WTC11 (cell line): ENCODE results near the gene CNFN. TPM values are rescaled to one million over a fixed set of nuclear protein-coding genes. Genes with fewer than 3 reads are reported as not detected.

Experiments
- ATAC-seq: fragments of 200-7000 bp; cut with Tn5 transposase; 2 replicates; pipeline ENCODE4 v1.10.0; 2021; ENCODE audit warnings: mild to moderate bottlenecking, moderate library complexity
- CTCF ChIA-PET: fragments of 300-600 bp; sonication (Branson Sonifier 250); formaldehyde crosslinking; loops from one replicate; lab custom pipeline; 2021; ENCODE audit warnings: antibody characterized with exemption; lab: Charles Lee
- POLR2A ChIA-PET: fragments of 350-600 bp; sonication (Branson Sonifier 250); formaldehyde crosslinking; loops from one replicate; lab custom pipeline; 2021; ENCODE audit warnings: antibody characterized with exemption; lab: Charles Lee
- DNase-seq: peaks from one replicate; pipeline ENCODE4 v3.0.0; 2021; ENCODE audit warnings: low spot score
- H3K27ac Mint-ChIP-seq: 2 replicates; pipeline ENCODE4 v1.8.0; 2021; ENCODE audit warnings: mixed read lengths
- H3K27me3 Mint-ChIP-seq: 2 replicates; pipeline ENCODE4 v1.8.0; 2021; ENCODE audit warnings: low read depth, mild to moderate bottlenecking, moderate library complexity, mixed read lengths
- H3K36me3 Mint-ChIP-seq: 2 replicates; pipeline ENCODE4 v1.8.0; 2021; ENCODE audit warnings: mixed read lengths
- H3K4me1 Mint-ChIP-seq: 2 replicates; pipeline ENCODE4 v1.8.0; 2022; ENCODE audit warnings: mixed read lengths
- H3K4me3 Mint-ChIP-seq: 2 replicates; pipeline ENCODE4 v1.8.0; 2021; ENCODE audit warnings: mild to moderate bottlenecking, moderate library complexity, mixed read lengths
- H3K9me3 Mint-ChIP-seq: 2 replicates; pipeline ENCODE4 v1.8.0; 2021; ENCODE audit warnings: mixed read lengths
- AR ChIP-seq: fragments of 250-450 bp; sonication (Bioruptor Pico); IDR thresholded peaks from 2 replicates; pipeline ENCODE4 v1.9.0; 2021; ENCODE audit warnings: mild to moderate bottlenecking
- FOXP4 ChIP-seq: sonication (generic); formaldehyde crosslinking; IDR thresholded peaks from 2 replicates; pipeline ENCODE4 v1.8.0; 2022; ENCODE audit warnings: mild to moderate bottlenecking, missing genetic modification reagents
- HMGA2 ChIP-seq: fragments of 250-450 bp; sonication (Bioruptor Pico); IDR thresholded peaks from 2 replicates; pipeline ENCODE4 v1.4.0; 2021; ENCODE audit warnings: mild to moderate bottlenecking, moderate library complexity
- NFATC4 ChIP-seq: fragments of 250-450 bp; sonication (Bioruptor Pico); IDR thresholded peaks from 2 replicates; pipeline ENCODE4 v1.9.0; 2021; ENCODE audit warnings: mild to moderate bottlenecking
- NR1H2 ChIP-seq: sonication (generic); formaldehyde crosslinking; IDR thresholded peaks from 2 replicates; pipeline ENCODE4 v1.9.0; 2021; ENCODE audit warnings: mild to moderate bottlenecking, moderate library complexity, missing genetic modification reagents
- OVOL2 ChIP-seq: fragments of 250-450 bp; sonication (Bioruptor Pico); IDR thresholded peaks from 2 replicates; pipeline ENCODE4 v1.9.0; 2021; ENCODE audit warnings: mild to moderate bottlenecking, borderline replicate concordance
- SP1 ChIP-seq: sonication (generic); formaldehyde crosslinking; conservative IDR thresholded peaks from 2 replicates; pipeline ENCODE4 v1.8.1; 2022; ENCODE audit warnings: missing genetic modification reagents
- TCF7 ChIP-seq: sonication (generic); formaldehyde crosslinking; IDR thresholded peaks from 2 replicates; pipeline ENCODE4 v1.8.0; 2022; ENCODE audit warnings: mild to moderate bottlenecking, low read depth, missing genetic modification reagents, moderate library complexity
- TEAD1 ChIP-seq: sonication (generic); formaldehyde crosslinking; IDR thresholded peaks from 2 replicates; pipeline ENCODE4 v1.8.0; 2022; ENCODE audit warnings: mild to moderate bottlenecking, missing genetic modification reagents
- TEAD4 ChIP-seq: sonication (generic); formaldehyde crosslinking; IDR thresholded peaks from 2 replicates; pipeline ENCODE4 v1.8.0; 2022; ENCODE audit warnings: mild to moderate bottlenecking, missing genetic modification reagents
- ZNF232 ChIP-seq: sonication (generic); formaldehyde crosslinking; IDR thresholded peaks from 2 replicates; pipeline ENCODE4 v1.8.0; 2022; ENCODE audit warnings: mild to moderate bottlenecking, missing genetic modification reagents
- ZNF416 ChIP-seq: fragments of 250-450 bp; sonication (Bioruptor Pico); IDR thresholded peaks from 2 replicates; pipeline ENCODE4 v1.9.0; 2021; ENCODE audit warnings: mild to moderate bottlenecking, inconsistent platforms
- ZNF423 ChIP-seq: fragments of 250-450 bp; sonication (Bioruptor Pico); IDR thresholded peaks from 2 replicates; pipeline ENCODE4 v2.1.2; 2022; ENCODE audit warnings: mild to moderate bottlenecking, moderate library complexity
- ZNF671 ChIP-seq: fragments of 250-450 bp; sonication (Bioruptor Pico); IDR thresholded peaks from 2 replicates; pipeline ENCODE4 v1.8.0; 2021; ENCODE audit warnings: mild to moderate bottlenecking
- total RNA-seq: library from RNA; stranded (reverse); gene quantifications from 3 replicates; pipeline ENCODE4 v1.2.3, GENCODE V29; 2021
- TF ChIP-seq, protein P1 (sequence below): sonication (generic); formaldehyde crosslinking; IDR thresholded peaks from 2 replicates; pipeline ENCODE4 v1.8.1; 2022; ENCODE audit warnings: mild to moderate bottlenecking, moderate library complexity, missing genetic modification reagents
- TF ChIP-seq, protein P2 (sequence below): sonication (generic); formaldehyde crosslinking; IDR thresholded peaks from 2 replicates; pipeline ENCODE4 v1.8.1; 2022; ENCODE audit warnings: low read depth, mild to moderate bottlenecking, moderate library complexity, missing genetic modification reagents, borderline replicate concordance
- TF ChIP-seq, protein P3 (sequence below): sonication (generic); formaldehyde crosslinking; IDR thresholded peaks from 2 replicates; pipeline ENCODE4 v1.8.0; 2023; ENCODE audit warnings: mild to moderate bottlenecking, missing genetic modification reagents
- TF ChIP-seq, protein P4 (sequence below): fragments of 250-450 bp; sonication (Bioruptor Pico); IDR thresholded peaks from 2 replicates; pipeline ENCODE4 v1.9.0; 2021; ENCODE audit warnings: mild to moderate bottlenecking
- TF ChIP-seq, protein P5 (sequence below): sonication (generic); formaldehyde crosslinking; IDR thresholded peaks from 2 replicates; pipeline ENCODE4 v1.8.0; 2022; ENCODE audit warnings: mild to moderate bottlenecking, missing genetic modification reagents
- TF ChIP-seq, protein P6 (sequence below): sonication (generic); formaldehyde crosslinking; IDR thresholded peaks from 2 replicates; pipeline ENCODE4 v1.8.1; 2023; ENCODE audit warnings: mild to moderate bottlenecking, missing genetic modification reagents

The CNFN gene
- total RNA-seq, 1 experiment from 2014 or later, result 9.6 TPM

DNA sequence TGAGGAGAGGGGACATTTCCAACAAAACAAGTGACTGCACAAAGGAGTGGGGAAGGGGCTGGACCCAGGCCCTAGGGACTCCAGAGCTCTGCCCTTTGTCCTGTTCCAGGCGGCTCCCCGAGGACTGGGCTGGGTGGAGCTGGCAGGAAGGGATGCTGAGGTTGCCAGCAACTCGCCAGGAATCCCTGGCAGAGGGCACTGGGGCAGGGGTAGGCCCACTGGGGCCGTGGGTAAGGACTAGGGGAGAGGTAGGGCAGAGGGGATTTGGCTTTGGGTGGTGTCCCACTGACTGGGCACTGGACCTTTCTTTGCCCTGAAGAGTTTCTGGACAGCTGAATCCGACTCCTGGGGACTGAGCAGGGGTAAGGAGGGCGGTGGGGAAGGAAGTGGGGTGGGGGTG lies 29.2 kb upstream of the CNFN start (continued):
- TF ChIP-seq ZNF671 (CRISPR knock-in tag), result no peak
- TF ChIP-seq TEAD4 (CRISPR knock-in tag), result no peak
- TF ChIP-seq, protein P1, sequence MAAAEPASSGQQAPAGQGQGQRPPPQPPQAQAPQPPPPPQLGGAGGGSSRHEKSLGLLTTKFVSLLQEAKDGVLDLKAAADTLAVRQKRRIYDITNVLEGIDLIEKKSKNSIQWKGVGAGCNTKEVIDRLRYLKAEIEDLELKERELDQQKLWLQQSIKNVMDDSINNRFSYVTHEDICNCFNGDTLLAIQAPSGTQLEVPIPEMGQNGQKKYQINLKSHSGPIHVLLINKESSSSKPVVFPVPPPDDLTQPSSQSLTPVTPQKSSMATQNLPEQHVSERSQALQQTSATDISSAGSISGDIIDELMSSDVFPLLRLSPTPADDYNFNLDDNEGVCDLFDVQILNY, result no peak
- TF ChIP-seq ZNF416 (CRISPR knock-in tag), result no peak
- TF ChIP-seq, all 79 proteins: peak for 0

DNA sequence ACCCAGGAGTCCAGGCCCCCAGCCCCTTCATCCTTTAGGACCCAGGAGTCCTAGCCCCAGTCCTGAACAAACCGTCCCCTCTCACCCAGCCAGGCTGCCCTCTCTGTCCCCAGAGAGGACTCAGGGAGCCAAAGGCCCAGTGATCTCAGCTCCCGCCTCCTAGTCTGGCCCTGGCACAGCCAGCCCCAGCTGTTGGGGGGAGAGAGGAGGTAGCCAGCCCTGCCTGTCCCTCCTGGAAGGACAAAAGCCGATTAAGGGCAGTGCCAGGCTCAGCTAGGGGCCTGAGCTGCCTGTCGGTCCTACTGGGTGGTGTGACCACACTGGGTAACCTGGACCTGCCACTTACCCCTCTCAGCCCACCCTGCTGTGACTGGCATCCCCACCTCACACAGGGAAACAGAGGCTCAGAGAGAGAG lies 22.6 kb upstream of the CNFN start:
- CTCF ChIA-PET, result interaction anchor here (0.9 to 3.3 kb wide), 7 partner anchors 11 to 149 kb away, joined by 3 to 16 read pairs (median 7); no protein-coding TSS in a partner anchor
- Mint-ChIP-seq H3K9me3 (no peaks in the 10 kb centered on the region), H3K4me3 (no peak overlapping the region), H3K4me1 (peaks cover 15% of the 10 kb centered on the region), H3K27ac (no peak overlapping the region), H3K27me3 (peaks cover 88% of the 10 kb centered on the region), H3K36me3 (0 out of 2 replicates have a peak, but pooled peaks cover 6% of the 10 kb centered on the region)
- DNase-seq (no peak), ATAC-seq (no peak)
- TF ChIP-seq OVOL2 (CRISPR knock-in tag) (no peak), NFATC4 (CRISPR knock-in tag) (no peak), NR1H2 (no peak), HMGA2 (CRISPR knock-in tag) (no peak), SP1 (CRISPR knock-in tag) (no peak), ZNF423 (CRISPR knock-in tag) (no peak), FOXP4 (CRISPR knock-in tag) (no peak), TEAD1 (no peak), ZNF416 (CRISPR knock-in tag) (no peak), ZNF232 (CRISPR knock-in tag) (no peak), AR (CRISPR knock-in tag) (no peak), TCF7 (no peak)
- TF ChIP-seq, protein P2, sequence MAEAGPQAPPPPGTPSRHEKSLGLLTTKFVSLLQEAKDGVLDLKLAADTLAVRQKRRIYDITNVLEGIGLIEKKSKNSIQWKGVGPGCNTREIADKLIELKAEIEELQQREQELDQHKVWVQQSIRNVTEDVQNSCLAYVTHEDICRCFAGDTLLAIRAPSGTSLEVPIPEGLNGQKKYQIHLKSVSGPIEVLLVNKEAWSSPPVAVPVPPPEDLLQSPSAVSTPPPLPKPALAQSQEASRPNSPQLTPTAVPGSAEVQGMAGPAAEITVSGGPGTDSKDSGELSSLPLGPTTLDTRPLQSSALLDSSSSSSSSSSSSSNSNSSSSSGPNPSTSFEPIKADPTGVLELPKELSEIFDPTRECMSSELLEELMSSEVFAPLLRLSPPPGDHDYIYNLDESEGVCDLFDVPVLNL (CRISPR knock-in tag), result no peak
- TF ChIP-seq, protein P3, sequence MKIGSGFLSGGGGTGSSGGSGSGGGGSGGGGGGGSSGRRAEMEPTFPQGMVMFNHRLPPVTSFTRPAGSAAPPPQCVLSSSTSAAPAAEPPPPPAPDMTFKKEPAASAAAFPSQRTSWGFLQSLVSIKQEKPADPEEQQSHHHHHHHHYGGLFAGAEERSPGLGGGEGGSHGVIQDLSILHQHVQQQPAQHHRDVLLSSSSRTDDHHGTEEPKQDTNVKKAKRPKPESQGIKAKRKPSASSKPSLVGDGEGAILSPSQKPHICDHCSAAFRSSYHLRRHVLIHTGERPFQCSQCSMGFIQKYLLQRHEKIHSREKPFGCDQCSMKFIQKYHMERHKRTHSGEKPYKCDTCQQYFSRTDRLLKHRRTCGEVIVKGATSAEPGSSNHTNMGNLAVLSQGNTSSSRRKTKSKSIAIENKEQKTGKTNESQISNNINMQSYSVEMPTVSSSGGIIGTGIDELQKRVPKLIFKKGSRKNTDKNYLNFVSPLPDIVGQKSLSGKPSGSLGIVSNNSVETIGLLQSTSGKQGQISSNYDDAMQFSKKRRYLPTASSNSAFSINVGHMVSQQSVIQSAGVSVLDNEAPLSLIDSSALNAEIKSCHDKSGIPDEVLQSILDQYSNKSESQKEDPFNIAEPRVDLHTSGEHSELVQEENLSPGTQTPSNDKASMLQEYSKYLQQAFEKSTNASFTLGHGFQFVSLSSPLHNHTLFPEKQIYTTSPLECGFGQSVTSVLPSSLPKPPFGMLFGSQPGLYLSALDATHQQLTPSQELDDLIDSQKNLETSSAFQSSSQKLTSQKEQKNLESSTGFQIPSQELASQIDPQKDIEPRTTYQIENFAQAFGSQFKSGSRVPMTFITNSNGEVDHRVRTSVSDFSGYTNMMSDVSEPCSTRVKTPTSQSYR (CRISPR knock-in tag), result no peak
- TF ChIP-seq, protein P4, sequence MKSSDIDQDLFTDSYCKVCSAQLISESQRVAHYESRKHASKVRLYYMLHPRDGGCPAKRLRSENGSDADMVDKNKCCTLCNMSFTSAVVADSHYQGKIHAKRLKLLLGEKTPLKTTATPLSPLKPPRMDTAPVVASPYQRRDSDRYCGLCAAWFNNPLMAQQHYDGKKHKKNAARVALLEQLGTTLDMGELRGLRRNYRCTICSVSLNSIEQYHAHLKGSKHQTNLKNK, result no peak
- TF ChIP-seq, protein P5, sequence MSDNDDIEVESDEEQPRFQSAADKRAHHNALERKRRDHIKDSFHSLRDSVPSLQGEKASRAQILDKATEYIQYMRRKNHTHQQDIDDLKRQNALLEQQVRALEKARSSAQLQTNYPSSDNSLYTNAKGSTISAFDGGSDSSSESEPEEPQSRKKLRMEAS, result no peak
- TF ChIP-seq, protein P6, sequence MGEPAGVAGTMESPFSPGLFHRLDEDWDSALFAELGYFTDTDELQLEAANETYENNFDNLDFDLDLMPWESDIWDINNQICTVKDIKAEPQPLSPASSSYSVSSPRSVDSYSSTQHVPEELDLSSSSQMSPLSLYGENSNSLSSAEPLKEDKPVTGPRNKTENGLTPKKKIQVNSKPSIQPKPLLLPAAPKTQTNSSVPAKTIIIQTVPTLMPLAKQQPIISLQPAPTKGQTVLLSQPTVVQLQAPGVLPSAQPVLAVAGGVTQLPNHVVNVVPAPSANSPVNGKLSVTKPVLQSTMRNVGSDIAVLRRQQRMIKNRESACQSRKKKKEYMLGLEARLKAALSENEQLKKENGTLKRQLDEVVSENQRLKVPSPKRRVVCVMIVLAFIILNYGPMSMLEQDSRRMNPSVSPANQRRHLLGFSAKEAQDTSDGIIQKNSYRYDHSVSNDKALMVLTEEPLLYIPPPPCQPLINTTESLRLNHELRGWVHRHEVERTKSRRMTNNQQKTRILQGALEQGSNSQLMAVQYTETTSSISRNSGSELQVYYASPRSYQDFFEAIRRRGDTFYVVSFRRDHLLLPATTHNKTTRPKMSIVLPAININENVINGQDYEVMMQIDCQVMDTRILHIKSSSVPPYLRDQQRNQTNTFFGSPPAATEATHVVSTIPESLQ (CRISPR knock-in tag), result no peak
- POLR2A ChIA-PET, result interaction anchor here (1.6 kb wide), 1 partner anchor 11 kb away, joined by 7 read pairs; no protein-coding TSS in a partner anchor
